OCI-LY1 (cell line): Measurements from ENCODE around the gene SPIN1.

Experiments used
- H2AFZ ChIP-seq: fragments of 200-600 bp; sonication (generic), shearing (Covaris generic); 2 replicates; pipeline ENCODE4 v1.6.0; 2014; ENCODE audit warnings: antibody characterized with exemption, mild to moderate bottlenecking, low read length
- H3F3A ChIP-seq: fragments of 200-600 bp; sonication (generic), shearing (Covaris generic); 2 replicates; pipeline ENCODE4 v1.6.0; 2014; ENCODE audit warnings: mild to moderate bottlenecking, antibody characterized with exemption, low read length, moderate library complexity; ENCODE audit not compliant: insufficient read depth
- H3K27ac ChIP-seq: fragments of 200-600 bp; sonication (generic); 2 replicates; pipeline ENCODE4 v1.5.1; 2014; ENCODE audit warnings: low read length, mixed run types, mild to moderate bottlenecking, low read depth; ENCODE audit not compliant: poor library complexity, severe bottlenecking
- H3K27me3 ChIP-seq: fragments of 200-600 bp; sonication (generic); 2 replicates; pipeline ENCODE4 v1.6.0; 2014; ENCODE audit warnings: antibody characterized with exemption, mild to moderate bottlenecking, low read length, moderate library complexity; ENCODE audit not compliant: insufficient read depth
- H3K36me3 ChIP-seq: fragments of 200-600 bp; sonication (generic); 2 replicates; pipeline ENCODE4 v1.6.1; 2014; ENCODE audit warnings: mild to moderate bottlenecking, antibody characterized with exemption, low read length, moderate library complexity, mixed read lengths; ENCODE audit not compliant: insufficient read depth
- H3K4me1 ChIP-seq: fragments of 200-600 bp; sonication (generic); 2 replicates; pipeline ENCODE4 v1.5.1; 2014; ENCODE audit warnings: mild to moderate bottlenecking, low read length, moderate library complexity; ENCODE audit not compliant: insufficient read depth, severe bottlenecking
- H3K4me2 ChIP-seq: fragments of 200-600 bp; sonication (generic), shearing (Covaris generic); 2 replicates; pipeline ENCODE4 v1.6.1; 2014; ENCODE audit warnings: low read length
- H3K4me3 ChIP-seq: fragments of 200-600 bp; sonication (generic); 2 replicates; pipeline ENCODE4 v1.5.1; 2014; ENCODE audit warnings: low read length, low read depth, mild to moderate bottlenecking, mixed read lengths; ENCODE audit not compliant: poor library complexity, severe bottlenecking
- H3K79me2 ChIP-seq: fragments of 200-600 bp; shearing (Covaris generic); 2 replicates; pipeline ENCODE4 v1.6.1; 2016; ENCODE audit warnings: mixed run types, low read length, mixed read lengths; ENCODE audit not compliant: insufficient read depth
- H3K9ac ChIP-seq: fragments of 200-600 bp; sonication (generic), shearing (Covaris generic); 2 replicates; pipeline ENCODE4 v1.6.1; 2014; ENCODE audit warnings: mild to moderate bottlenecking, low read length, mixed read lengths
- H3K9me2 ChIP-seq: fragments of 200-600 bp; sonication (generic), shearing (Covaris generic); 2 replicates; pipeline ENCODE4 v1.6.1; 2014; ENCODE audit warnings: low read depth, mild to moderate bottlenecking, low read length, mixed read lengths
- H3K9me3 ChIP-seq: fragments of 200-600 bp; shearing (Covaris generic); 2 replicates; pipeline ENCODE4 v1.6.1; 2014; ENCODE audit warnings: low read length, mixed read lengths
- H4K20me1 ChIP-seq: fragments of 200-600 bp; sonication (generic), shearing (Covaris generic); 2 replicates; pipeline ENCODE4 v1.6.0; 2016; ENCODE audit warnings: mild to moderate bottlenecking, low read length; ENCODE audit not compliant: insufficient read depth
- EZH2 ChIP-seq: fragments of 200-600 bp; sonication (generic), shearing (Covaris generic); IDR thresholded peaks from 2 replicates; pipeline ENCODE4 v1.8.0; 2017; ENCODE audit warnings: borderline replicate concordance, mixed run types, mild to moderate bottlenecking, antibody characterized with exemption, low read length, moderate library complexity, mixed read lengths
- TF ChIP-seq, protein P1 (sequence below): fragments of 200-600 bp; sonication (generic), shearing (Covaris generic); IDR thresholded peaks from 2 replicates; pipeline ENCODE4 v1.5.1; 2017; ENCODE audit warnings: mild to moderate bottlenecking, antibody characterized with exemption, low read length, moderate library complexity, mixed read lengths

SPIN1 gene

DNA sequence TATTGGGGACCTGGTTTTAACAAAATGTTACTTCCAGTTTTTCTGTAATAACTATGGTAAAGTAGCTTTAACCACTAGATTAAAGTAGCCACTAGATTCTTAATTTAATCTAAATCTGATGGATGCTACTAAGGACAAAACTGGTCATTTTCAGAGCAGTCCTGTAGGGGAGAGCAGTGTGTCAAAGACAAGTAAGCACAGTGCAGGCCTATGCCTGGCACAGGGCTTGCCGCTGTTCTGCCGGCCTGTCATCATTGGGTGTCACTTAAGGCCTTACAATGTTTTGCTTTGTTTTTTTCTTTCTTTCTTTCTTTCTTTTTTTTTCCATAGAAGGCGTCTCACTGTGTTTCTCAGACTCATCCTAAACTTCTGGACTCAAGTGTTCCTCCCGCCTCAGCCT lies 93.7 kb downstream of the SPIN1 start:
- H3K4me3 ChIP-seq, result no peak overlapping the region
- no peaks in the 10 kb centered on the region for H3K9me2 ChIP-seq
- H3F3A ChIP-seq, result no peaks in the 10 kb centered on the region
- TF ChIP-seq, protein P1, sequence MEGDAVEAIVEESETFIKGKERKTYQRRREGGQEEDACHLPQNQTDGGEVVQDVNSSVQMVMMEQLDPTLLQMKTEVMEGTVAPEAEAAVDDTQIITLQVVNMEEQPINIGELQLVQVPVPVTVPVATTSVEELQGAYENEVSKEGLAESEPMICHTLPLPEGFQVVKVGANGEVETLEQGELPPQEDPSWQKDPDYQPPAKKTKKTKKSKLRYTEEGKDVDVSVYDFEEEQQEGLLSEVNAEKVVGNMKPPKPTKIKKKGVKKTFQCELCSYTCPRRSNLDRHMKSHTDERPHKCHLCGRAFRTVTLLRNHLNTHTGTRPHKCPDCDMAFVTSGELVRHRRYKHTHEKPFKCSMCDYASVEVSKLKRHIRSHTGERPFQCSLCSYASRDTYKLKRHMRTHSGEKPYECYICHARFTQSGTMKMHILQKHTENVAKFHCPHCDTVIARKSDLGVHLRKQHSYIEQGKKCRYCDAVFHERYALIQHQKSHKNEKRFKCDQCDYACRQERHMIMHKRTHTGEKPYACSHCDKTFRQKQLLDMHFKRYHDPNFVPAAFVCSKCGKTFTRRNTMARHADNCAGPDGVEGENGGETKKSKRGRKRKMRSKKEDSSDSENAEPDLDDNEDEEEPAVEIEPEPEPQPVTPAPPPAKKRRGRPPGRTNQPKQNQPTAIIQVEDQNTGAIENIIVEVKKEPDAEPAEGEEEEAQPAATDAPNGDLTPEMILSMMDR, result no peak
- TF ChIP-seq EZH2, result no peak
- no peaks in the 10 kb centered on the region for H3K27me3 ChIP-seq
- no peak overlapping the region for H3K9ac ChIP-seq
- H3K4me1 ChIP-seq, result peaks cover 6% of the 10 kb centered on the region
- H4K20me1 ChIP-seq, result no peaks in the 10 kb centered on the region
- H2AFZ ChIP-seq, result no peak overlapping the region
- H3K79me2 ChIP-seq, result no peaks in the 10 kb centered on the region
- H3K27ac ChIP-seq, result no peak overlapping the region
- H3K9me3 ChIP-seq, result no peaks in the 10 kb centered on the region
- no peaks in the 10 kb centered on the region for H3K36me3 ChIP-seq
- H3K4me2 ChIP-seq, result no peak overlapping the region

DNA sequence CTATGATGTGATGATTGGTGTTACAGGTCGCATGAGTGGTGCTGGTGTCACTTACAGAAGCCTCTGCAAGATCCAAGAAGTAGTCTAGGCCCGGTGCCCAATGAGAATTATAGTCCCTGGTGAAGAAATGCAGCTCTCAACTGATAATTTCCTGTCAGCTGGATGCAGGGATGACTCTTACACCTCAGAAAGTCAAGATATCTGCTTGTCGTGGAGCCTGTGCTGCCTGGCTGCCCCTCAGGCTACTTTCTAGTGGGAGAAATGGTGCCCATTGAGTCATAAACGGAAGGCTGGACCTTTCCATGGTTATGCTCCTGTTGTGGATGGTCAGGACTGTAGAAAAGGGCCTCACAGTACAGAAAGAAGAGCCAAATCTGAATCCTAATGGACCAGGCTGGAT lies 99.9 kb downstream of the SPIN1 start:
- H3K79me2 ChIP-seq, result no peaks in the 10 kb centered on the region
- H3K9me3 ChIP-seq, result no peaks in the 10 kb centered on the region
- H3K9me2 ChIP-seq, result no peaks in the 10 kb centered on the region
- H3F3A ChIP-seq, result no peaks in the 10 kb centered on the region
- no peaks in the 10 kb centered on the region for H3K27me3 ChIP-seq
- no peaks in the 10 kb centered on the region for H4K20me1 ChIP-seq
- H3K4me3 ChIP-seq, result no peak overlapping the region
- H3K4me1 ChIP-seq, result peaks cover 17% of the 10 kb centered on the region
- H2AFZ ChIP-seq, result no peak overlapping the region
- no peaks in the 10 kb centered on the region for H3K36me3 ChIP-seq
- TF ChIP-seq, protein P1, result no peak
- no peak for TF ChIP-seq EZH2
- H3K4me2 ChIP-seq, result no peak overlapping the region
- H3K9ac ChIP-seq, result no peak overlapping the region
- no peak overlapping the region for H3K27ac ChIP-seq

DNA sequence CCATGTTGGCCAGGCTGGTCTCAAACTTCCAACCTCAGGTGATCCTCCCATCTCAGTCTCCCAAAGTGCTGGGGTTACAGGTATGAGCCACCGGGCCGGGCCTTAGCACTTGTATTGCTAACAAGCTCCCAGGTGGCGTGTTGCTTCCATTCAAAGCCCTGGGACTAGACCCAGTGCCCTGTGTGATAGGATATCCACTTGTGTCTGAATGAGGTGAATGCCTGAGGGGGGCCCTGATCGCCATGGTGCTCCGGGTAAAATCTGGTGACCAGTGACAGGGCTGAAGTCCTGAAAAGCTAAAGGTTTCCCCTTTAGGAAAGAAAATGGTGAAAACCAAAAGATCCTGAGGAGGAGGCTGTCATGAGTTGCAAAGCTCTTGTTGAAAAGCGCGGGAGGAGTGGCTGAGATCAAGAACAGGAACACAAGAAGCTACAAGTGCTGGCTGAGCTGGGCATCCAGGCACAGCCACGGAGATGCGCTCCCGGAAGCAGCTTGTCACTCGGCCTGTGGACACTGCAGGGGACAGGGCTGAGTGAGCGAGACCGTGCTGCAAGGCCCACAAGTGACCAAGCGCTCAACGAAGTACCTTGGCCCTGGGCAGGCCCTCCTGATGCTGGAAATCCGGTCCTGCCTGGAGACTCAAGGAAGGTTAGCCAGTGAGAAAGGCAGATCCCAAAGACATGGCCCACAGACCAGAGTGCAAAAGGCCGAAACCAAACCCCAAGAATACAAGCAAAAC lies 106.9 kb downstream of the SPIN1 start:
- Histone ChIP-seq H2AFZ (no peak overlapping the region), H3K27me3 (no peaks in the 10 kb centered on the region), H4K20me1 (no peaks in the 10 kb centered on the region), H3K4me2 (no peak overlapping the region), H3F3A (no peaks in the 10 kb centered on the region), H3K9me3 (no peaks in the 10 kb centered on the region), H3K9ac (no peak overlapping the region), H3K27ac (no peak overlapping the region), H3K36me3 (no peaks in the 10 kb centered on the region), H3K4me1 (no peaks in the 10 kb centered on the region), H3K4me3 (no peak overlapping the region), H3K79me2 (no peaks in the 10 kb centered on the region), H3K9me2 (no peaks in the 10 kb centered on the region)
- TF ChIP-seq, protein P1, result no peak
- TF ChIP-seq EZH2, result no peak
